GM04503 (cell line): Measurements from ENCODE around the gene NPS.

Experiments
- DNase-seq: peaks from one replicate; pipeline ENCODE4 v3.0.0-alpha.2; 2012; ENCODE audit warnings: low read depth

Gene NPS

GRCh38 chr10:127549009-127549408, at the start of gene NPS:
Gene NPS (plus strand): TSS chr10:127549309. CDS start chr10:127549369, 60 bp downstream.
- DNase-seq = no peak

GRCh38 chr10:127500127-127500526, 49.0 kb upstream of the NPS start:
- no peak for DNase-seq

- DNase-seq = no peak
Observed at GRCh38 chr10:127506094-127506493, 43.0 kb upstream of the NPS start.

GRCh38 chr10:127522298-127522697, 26.8 kb upstream of the NPS start:
- DNase-seq = no peak

- DNase-seq = no peak
Observed at GRCh38 chr10:127523476-127523875, 25.6 kb upstream of the NPS start.

- no peak for DNase-seq
Observed at GRCh38 chr10:127524229-127524628, 24.9 kb upstream of the NPS start.

GRCh38 chr10:127524908-127525665, 24.0 kb upstream of the NPS start:
- DNase-seq = no peak

- no peak for DNase-seq
Observed at GRCh38 chr10:127525686-127526085, 23.4 kb upstream of the NPS start.

GRCh38 chr10:127526161-127526560, 22.9 kb upstream of the NPS start:
- no peak for DNase-seq

- DNase-seq = no peak
Observed at GRCh38 chr10:127527320-127527719, 21.8 kb upstream of the NPS start.

- no peak for DNase-seq
Observed at GRCh38 chr10:127527891-127528290, 21.2 kb upstream of the NPS start.

GRCh38 chr10:127532193-127532592, 16.9 kb upstream of the NPS start:
- no peak for DNase-seq

GRCh38 chr10:127532659-127533058, 16.4 kb upstream of the NPS start:
- no peak for DNase-seq

- no peak for DNase-seq
Observed at GRCh38 chr10:127534074-127534473, 15.0 kb upstream of the NPS start.

GRCh38 chr10:127534496-127534895, 14.6 kb upstream of the NPS start:
- no peak for DNase-seq

GRCh38 chr10:127535802-127536515, 13.2 kb upstream of the NPS start:
- no peak for DNase-seq

- no peak for DNase-seq
Observed at GRCh38 chr10:127536972-127537760, 11.9 kb upstream of the NPS start.

- no peak for DNase-seq
Observed at GRCh38 chr10:127537924-127538323, 11.2 kb upstream of the NPS start.

- DNase-seq = no peak
Observed at GRCh38 chr10:127548022-127548421, 1.1 kb upstream of the NPS start.

- no peak for DNase-seq
Observed at GRCh38 chr10:127550861-127551260, 1.8 kb downstream of the NPS start.

- no peak for DNase-seq
Observed at GRCh38 chr10:127552446-127552845, 3.3 kb downstream of the NPS start.

GRCh38 chr10:127553417-127553816, 4.3 kb downstream of the NPS start:
- DNase-seq = no peak

- no peak for DNase-seq
Observed at GRCh38 chr10:127556916-127557315, 7.8 kb downstream of the NPS start.
